Measurements from ENCODE around the gene THAP7.

The THAP7 gene

DNA sequence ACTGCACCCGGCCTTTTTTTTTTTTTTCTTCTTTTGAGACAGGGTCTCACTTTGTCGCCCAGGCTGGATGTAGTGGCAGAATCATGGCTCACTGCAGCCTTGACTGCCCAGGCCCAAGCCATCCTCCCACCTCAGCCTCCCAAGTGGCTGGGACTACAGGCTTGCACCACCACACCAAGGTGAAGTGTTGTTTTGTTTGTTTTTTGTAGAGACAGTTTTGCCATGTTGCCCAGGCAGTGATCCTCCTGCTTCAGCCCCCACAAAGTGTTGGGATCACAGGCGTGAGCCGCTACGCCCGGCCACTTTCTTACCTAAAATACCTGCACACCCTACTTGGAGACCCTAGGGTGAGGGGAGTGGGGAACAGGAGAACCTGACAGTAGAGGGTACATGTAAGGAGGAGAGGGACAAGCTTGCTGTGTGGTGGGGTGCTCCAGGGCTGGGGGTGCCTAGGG, 39.4 kb downstream of the THAP7 start:
- DNase-seq, result no peak

DNA sequence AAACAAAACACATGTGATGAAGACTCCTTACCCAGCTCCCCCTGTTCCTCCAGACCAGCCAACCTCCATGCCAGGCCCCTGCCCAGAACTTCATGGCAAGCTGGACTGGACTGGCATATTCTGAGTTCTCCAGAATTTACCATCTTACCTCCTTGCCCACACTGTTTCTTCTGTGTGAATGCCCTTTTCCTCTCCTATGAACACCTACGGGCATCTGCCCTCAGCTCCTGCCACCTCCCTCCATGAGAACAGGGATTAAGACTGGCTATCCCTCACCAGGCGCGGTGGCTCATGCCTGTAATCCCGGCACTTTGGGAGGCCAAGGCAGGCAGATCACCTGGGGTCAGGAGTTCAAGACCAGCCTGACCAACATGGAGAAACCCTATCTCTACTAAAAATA, 41.3 kb downstream of the THAP7 start:
- no peak for DNase-seq

GRCh38 chr22:20959578-20960461, 42.1 kb downstream of the THAP7 start:
- no peak for DNase-seq

DNA sequence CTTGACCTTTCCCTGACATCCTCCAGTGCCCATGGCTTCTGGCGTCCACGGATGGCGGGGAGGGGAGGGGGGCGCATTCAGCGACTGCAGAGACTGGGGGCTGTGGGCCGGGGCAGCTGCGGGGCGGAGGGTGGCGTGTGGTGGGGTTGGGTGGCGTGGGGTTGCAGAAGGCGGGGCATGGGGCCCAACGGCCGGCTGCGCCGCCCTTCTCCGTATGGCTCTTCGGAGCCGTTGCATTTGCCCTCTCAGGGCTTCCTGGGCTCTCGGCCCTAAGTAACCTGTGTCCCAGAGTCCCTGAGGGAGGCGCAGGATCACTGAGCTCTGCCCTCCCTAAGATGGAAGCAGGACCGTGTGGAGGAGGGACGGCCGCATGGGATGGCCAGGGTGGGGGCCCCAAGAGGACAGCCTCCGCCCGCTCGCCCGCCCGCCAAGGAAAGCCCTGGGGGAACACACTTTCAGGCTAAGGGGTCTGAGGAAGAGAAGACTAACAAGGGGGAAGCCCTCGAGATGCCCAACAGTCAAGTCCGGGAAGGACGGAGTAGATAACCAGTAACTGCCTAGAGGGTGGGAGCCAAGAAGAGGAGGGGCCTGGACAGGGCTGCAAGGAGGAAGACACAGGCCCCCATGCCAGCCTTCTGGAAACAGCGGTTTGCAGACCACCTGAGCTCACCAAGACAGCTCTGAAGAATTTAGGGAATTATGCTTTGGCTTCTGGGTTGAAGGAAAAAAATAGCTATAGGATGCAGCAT, 44.1 kb downstream of the THAP7 start:
- no peak for DNase-seq

DNA sequence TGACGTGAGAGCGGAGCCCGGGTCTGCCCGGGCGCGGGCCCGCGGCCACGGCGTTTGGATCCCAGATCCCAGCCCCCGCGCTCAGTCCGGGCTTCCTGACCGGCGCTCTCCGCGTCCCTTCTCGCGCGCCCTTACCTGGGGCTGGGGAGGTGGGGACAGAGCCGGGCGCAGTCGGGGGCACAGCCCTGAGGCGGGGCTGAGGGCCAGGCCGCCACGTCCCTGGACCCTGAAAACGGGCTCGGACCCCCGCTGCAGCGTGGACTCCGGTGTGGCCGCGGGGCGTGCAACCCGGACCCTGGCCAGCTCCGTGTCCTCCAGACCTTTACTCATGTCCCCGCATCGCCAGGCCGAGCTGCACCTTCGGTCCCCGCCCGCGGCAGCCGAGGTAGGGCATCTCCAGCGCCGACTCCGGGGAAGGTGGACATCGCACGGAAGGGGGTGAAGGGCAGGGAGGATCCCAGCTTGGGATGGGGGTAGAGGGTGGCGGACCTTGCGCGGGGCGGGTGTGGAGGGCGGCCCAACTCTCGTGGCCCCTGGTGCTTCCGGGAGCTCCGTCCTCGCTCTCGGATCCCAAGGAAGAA, 44.7 kb downstream of the THAP7 start:
- DNase-seq, result no peak

DNA sequence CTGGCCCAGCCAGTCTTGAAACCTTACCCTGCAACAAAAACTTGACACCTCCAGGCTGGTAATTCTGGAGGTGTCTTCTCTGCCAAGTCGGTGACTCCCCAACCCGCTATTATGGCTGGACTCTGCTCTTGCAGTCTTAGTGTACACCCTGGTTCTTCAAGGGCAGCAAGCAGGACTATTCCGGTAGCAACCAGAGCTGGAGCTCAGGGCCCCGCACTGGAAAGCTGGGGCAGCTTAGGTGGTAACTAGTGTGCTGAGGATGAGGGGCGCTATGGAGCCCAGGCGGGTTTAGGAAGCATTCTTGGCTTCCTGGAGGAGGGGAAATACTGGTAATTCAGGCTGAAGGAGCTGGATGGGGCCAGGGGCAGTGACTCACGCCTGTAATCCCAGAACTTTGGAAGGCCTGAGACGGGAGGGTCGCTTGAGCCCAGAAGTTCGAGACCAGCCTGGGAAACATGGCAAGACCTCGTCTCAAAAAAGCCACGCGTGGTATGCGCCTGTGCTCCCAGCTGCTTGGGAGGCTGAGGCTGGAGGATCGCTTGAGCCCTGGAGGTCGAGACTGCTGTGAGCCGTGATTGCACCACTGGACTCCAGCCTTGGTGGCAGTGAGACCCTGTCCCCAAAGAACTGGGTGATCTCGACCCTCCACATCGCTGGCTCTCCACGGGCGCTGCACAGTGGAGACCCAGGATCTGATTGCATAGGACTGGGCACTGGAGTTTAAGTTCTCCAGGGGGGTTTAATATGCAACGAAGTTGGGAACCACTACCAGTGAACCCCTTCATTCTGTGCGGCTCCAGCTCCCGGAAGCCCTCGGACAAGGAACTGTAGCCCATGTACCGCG, 45.4 kb downstream of the THAP7 start:
- no peak for DNase-seq

DNA sequence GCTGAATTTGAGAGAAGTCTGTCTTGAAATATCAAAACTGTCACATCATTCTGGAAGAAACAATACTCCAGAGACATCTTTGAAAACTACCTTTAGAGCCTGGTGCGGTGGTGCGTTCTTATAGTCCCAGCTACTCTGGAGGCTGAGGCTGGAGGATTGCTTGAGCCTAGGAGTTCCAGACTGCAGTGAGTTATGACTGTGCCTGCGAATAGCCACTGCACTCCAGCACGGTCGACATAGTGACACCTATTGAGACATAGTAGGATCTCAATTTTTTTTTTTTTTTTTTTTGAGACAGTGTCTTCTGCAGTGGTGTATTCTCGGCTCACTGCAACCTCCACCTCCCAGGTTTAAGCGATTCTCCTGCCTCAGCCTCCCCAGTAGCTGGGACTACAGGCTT, 46.4 kb downstream of the THAP7 start:
- DNase-seq, result no peak

- DNase-seq, result no peak
Measured at GRCh38 chr22:20953668-20954500, 48.0 kb downstream of the THAP7 start.

GRCh38 chr22:20953342-20953608, 48.6 kb downstream of the THAP7 start:
- DNase-seq, result no peak

- DNase-seq, result no peak
Measured at GRCh38 chr22:20952544-20953341, 49.2 kb downstream of the THAP7 start.

DNA sequence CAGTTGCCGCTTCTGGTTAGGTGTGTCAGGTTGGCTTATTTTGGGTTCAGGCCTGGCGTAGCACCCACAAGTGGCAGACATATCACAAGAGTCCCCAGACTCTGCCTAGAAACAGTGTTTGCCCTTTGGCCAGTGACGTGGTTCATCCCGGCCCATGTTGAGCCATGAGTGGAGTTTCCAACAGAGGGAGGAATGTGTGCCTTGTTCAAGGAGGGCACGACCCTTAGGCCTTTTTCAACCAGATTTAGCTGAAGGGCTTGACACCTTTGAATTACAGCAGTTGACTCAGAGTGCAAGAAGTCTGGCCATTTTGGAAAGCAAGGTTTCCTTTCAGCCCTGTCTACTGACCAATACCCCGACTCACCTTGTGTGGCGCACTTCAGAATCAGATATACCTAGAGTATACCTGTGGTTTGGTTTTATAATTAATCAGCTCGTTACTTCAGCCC, 50.0 kb downstream of the THAP7 start:
- no peak for DNase-seq

GRCh38 chr22:20951151-20951931, 50.6 kb downstream of the THAP7 start:
- DNase-seq, result no peak

GRCh38 chr22:20949698-20950183, 52.2 kb downstream of the THAP7 start:
- DNase-seq, result no peak
